Limb (tissue), 2 donors: ENCODE results near the gene CCDC106.

ENCODE experiments used
- DNase-seq, 2 donors: peaks; one replicate each; pipeline ENCODE4 v3.0.0-alpha.2; 2016; ENCODE audit errors: extremely low spot score in 2 of 2

Gene CCDC106

GRCh38 chr19:55667958-55668357, 19.9 kb downstream of the CCDC106 start:
- DNase-seq: no peak

GRCh38 chr19:55668603-55669348, 20.8 kb downstream of the CCDC106 start:
- no peak for DNase-seq

- no peak for DNase-seq
Measured at GRCh38 chr19:55669418-55670279, 21.6 kb downstream of the CCDC106 start.

GRCh38 chr19:55670280-55671053, 22.5 kb downstream of the CCDC106 start:
- DNase-seq: peak in 1 of 2 donors; percentile 80

- no peak for DNase-seq
Measured at GRCh38 chr19:55671054-55671378, 23.0 kb downstream of the CCDC106 start.

GRCh38 chr19:55672418-55672817, 24.4 kb downstream of the CCDC106 start:
- no peak for DNase-seq

GRCh38 chr19:55673465-55673864, 25.5 kb downstream of the CCDC106 start:
- DNase-seq: no peak

- DNase-seq: no peak
Measured at GRCh38 chr19:55673889-55674288, 25.9 kb downstream of the CCDC106 start.

GRCh38 chr19:55674459-55674840, 26.4 kb downstream of the CCDC106 start:
- DNase-seq: no peak

GRCh38 chr19:55674841-55675660, 27.0 kb downstream of the CCDC106 start, which contains the start of gene EPN1:
Gene EPN1, plus strand, starts transcription at chr19:55675226. Its CDS starts 3,402 bp downstream, at chr19:55678628.
- DNase-seq: peak; percentile 96 to 98

- DNase-seq: no peak
Measured at GRCh38 chr19:55675661-55676354, 27.8 kb downstream of the CCDC106 start.

- no peak for DNase-seq
Measured at GRCh38 chr19:55676383-55676782, 28.4 kb downstream of the CCDC106 start.

- DNase-seq: no peak
Measured at GRCh38 chr19:55676889-55677505, 29.0 kb downstream of the CCDC106 start.

- DNase-seq: no peak
Measured at GRCh38 chr19:55677572-55678028, 29.6 kb downstream of the CCDC106 start.

GRCh38 chr19:55678121-55678671, 30.2 kb downstream of the CCDC106 start:
- no peak for DNase-seq

- DNase-seq: no peak
Measured at GRCh38 chr19:55679343-55680257, 31.6 kb downstream of the CCDC106 start.

GRCh38 chr19:55680339-55681130, 32.5 kb downstream of the CCDC106 start:
- DNase-seq: no peak
